Calu3 (cell line): ENCODE data around the gene SLC38A3. TPM values are rescaled to one million over a fixed set of nuclear protein-coding genes. Genes with fewer than 3 reads are reported as not detected.

Experiments
- BruUV-seq: library from RNA; stranded (reverse); fragments of 400-500 nt; replicated peaks from 2 replicates; lab custom pipeline; 2021; lab: Mats Ljungman, UMichigan
- CTCF ChIA-PET: fragments of 300-600 bp; sonication (Branson Sonifier 250); formaldehyde crosslinking; loops from one replicate; lab custom pipeline; 2022; ENCODE audit warnings: antibody characterized with exemption; lab: Charles Lee
- DNase-seq: peaks from one replicate; pipeline ENCODE4 v3.0.0; 2022
- H3K27ac Mint-ChIP-seq: one replicate; pipeline ENCODE4 v1.8.0; 2022; ENCODE audit warnings: mixed read lengths; ENCODE audit not compliant: unreplicated experiment
- H3K27me3 Mint-ChIP-seq: one replicate; pipeline ENCODE4 v1.8.0; 2022; ENCODE audit warnings: mixed read lengths; ENCODE audit not compliant: unreplicated experiment
- H3K36me3 Mint-ChIP-seq: one replicate; pipeline ENCODE4 v1.8.0; 2022; ENCODE audit warnings: mild to moderate bottlenecking, moderate library complexity, mixed read lengths; ENCODE audit not compliant: insufficient read depth, unreplicated experiment
- H3K4me1 Mint-ChIP-seq: one replicate; pipeline ENCODE4 v1.8.0; 2022; ENCODE audit warnings: mild to moderate bottlenecking, low read depth, mixed read lengths; ENCODE audit not compliant: unreplicated experiment
- H3K4me3 Mint-ChIP-seq: one replicate; pipeline ENCODE4 v1.8.0; 2022; ENCODE audit warnings: mild to moderate bottlenecking, low read depth, moderate library complexity, mixed read lengths; ENCODE audit not compliant: unreplicated experiment
- H3K9me3 Mint-ChIP-seq: one replicate; pipeline ENCODE4 v1.8.0; 2022; ENCODE audit warnings: low read depth, mixed read lengths; ENCODE audit not compliant: unreplicated experiment
- intact Hi-C: fragments of 100-400 bp; cut with micrococcal nuclease; formaldehyde crosslinking; loops from one replicate; pipeline ENCODE4 v1.10.0; 2022; ENCODE audit not compliant: unreplicated experiment
- total RNA-seq: library from RNA; stranded (reverse); gene quantifications from 2 replicates; pipeline ENCODE4 v1.2.3, GENCODE V29; 2022
- TF ChIP-seq, protein P1 (sequence below): fragments of 200-600 bp; IDR thresholded peaks from one replicate; pipeline ENCODE4 v1.8.0; 2022; ENCODE audit warnings: antibody characterized with exemption; ENCODE audit not compliant: unreplicated experiment

The SLC38A3 gene
- total RNA-seq, 1 experiment from 2014 or later, result not detected

GRCh38 chr3:50167841-50168209, 37.2 kb upstream of the SLC38A3 start:
- CTCF ChIA-PET, result no interaction called here
- intact Hi-C loops, result no loop called here
- no peaks in the 10 kb centered on the region for H3K9me3 Mint-ChIP-seq
- H3K4me1 Mint-ChIP-seq, result no peaks in the 10 kb centered on the region
- no peak for DNase-seq
- no peaks in the 10 kb centered on the region for H3K27me3 Mint-ChIP-seq
- no peaks in the 10 kb centered on the region for H3K36me3 Mint-ChIP-seq
- TF ChIP-seq, protein P1, sequence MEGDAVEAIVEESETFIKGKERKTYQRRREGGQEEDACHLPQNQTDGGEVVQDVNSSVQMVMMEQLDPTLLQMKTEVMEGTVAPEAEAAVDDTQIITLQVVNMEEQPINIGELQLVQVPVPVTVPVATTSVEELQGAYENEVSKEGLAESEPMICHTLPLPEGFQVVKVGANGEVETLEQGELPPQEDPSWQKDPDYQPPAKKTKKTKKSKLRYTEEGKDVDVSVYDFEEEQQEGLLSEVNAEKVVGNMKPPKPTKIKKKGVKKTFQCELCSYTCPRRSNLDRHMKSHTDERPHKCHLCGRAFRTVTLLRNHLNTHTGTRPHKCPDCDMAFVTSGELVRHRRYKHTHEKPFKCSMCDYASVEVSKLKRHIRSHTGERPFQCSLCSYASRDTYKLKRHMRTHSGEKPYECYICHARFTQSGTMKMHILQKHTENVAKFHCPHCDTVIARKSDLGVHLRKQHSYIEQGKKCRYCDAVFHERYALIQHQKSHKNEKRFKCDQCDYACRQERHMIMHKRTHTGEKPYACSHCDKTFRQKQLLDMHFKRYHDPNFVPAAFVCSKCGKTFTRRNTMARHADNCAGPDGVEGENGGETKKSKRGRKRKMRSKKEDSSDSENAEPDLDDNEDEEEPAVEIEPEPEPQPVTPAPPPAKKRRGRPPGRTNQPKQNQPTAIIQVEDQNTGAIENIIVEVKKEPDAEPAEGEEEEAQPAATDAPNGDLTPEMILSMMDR, result no peak
- no peak overlapping the region for H3K27ac Mint-ChIP-seq
- no TSS peak for BruUV-seq
- no peak overlapping the region for H3K4me3 Mint-ChIP-seq

GRCh38 chr3:50168388-50168787, 36.7 kb upstream of the SLC38A3 start:
- H3K9me3 Mint-ChIP-seq, result no peaks in the 10 kb centered on the region

GRCh38 chr3:50168791-50169190, 36.3 kb upstream of the SLC38A3 start:
- no peak overlapping the region for H3K4me3 Mint-ChIP-seq
- no peaks in the 10 kb centered on the region for H3K9me3 Mint-ChIP-seq
- H3K36me3 Mint-ChIP-seq, result no peaks in the 10 kb centered on the region

More at GRCh38 chr3:50168388-50168787, 36.7 kb upstream of the SLC38A3 start:
- no TSS peak for BruUV-seq
- no peak for DNase-seq
- Mint-ChIP-seq H3K27ac (no peak overlapping the region), H3K36me3 (no peaks in the 10 kb centered on the region), H3K4me3 (no peak overlapping the region), H3K4me1 (no peaks in the 10 kb centered on the region), H3K27me3 (no peaks in the 10 kb centered on the region)
- TF ChIP-seq, protein P1, result no peak
- intact Hi-C loops, result no loop called here
- CTCF ChIA-PET, result no interaction called here

DNA sequence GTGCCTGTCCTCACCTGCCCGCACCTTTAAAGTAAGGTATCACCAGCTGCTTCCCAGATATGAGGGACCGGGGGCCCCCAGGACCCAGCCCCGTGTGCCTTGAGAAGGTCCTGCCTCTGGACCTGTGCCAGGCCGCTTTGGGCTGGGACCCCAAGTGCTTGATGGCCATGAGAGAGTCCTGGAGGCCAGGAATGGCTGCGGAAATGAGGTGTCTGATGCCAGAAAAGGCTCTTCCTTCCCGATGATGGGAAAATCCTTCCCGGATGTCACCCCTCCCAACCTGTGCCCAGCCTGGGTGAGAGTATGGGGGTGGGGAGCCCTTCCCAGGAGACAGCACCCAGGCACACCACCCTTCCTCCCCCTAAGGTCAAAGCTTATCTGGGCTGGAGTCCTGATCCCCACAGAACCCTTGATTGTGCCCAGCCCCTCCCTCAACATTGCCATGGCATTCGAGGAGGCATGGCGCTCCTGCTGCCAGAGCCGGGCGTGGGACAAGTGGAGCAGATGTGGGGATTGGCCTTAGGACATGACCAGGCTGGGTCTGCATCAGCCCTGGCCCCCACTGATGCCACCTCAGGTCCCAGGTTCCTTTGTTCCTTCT, 35.7 kb upstream of the SLC38A3 start:
- H3K36me3 Mint-ChIP-seq, result no peaks in the 10 kb centered on the region
- no peaks in the 10 kb centered on the region for H3K4me1 Mint-ChIP-seq
- H3K4me3 Mint-ChIP-seq, result no peak overlapping the region
- TF ChIP-seq, protein P1, result no peak
- no peak for DNase-seq
- BruUV-seq, result no TSS peak
- intact Hi-C loops, result no loop called here
- no peaks in the 10 kb centered on the region for H3K9me3 Mint-ChIP-seq
- H3K27me3 Mint-ChIP-seq, result no peaks in the 10 kb centered on the region
- H3K27ac Mint-ChIP-seq, result no peak overlapping the region
- CTCF ChIA-PET, result no interaction called here

More at GRCh38 chr3:50168791-50169190, 36.3 kb upstream of the SLC38A3 start:
- no peaks in the 10 kb centered on the region for H3K27me3 Mint-ChIP-seq
- CTCF ChIA-PET, result no interaction called here
- H3K4me1 Mint-ChIP-seq, result no peaks in the 10 kb centered on the region
- no peak overlapping the region for H3K27ac Mint-ChIP-seq
- TF ChIP-seq, protein P1, result no peak
- BruUV-seq, result no TSS peak
- intact Hi-C loops, result no loop called here
- no peak for DNase-seq
